Neural progenitor cell (in vitro differentiated cells): ENCODE results near the gene KIAA0825.
"Not testable (repeated sequence)": the region's sequence is repeated elsewhere in the genome, so short reads cannot be mapped to it uniquely, and the experiment has no call there.

Experiments
- EZH2 ChIP-seq: fragments of 200-600 bp; sonication (generic); IDR thresholded peaks from 2 replicates; pipeline ENCODE4 v1.6.1; 2017; ENCODE audit warnings: antibody characterized with exemption, mild to moderate bottlenecking, moderate library complexity
- EZH2phosphoT487 ChIP-seq: fragments of 200-600 bp; sonication (generic); IDR thresholded peaks from 2 replicates; pipeline ENCODE4 v1.6.1; 2017; ENCODE audit warnings: antibody characterized with exemption
- TF ChIP-seq, protein P1 (sequence below): fragments of 200-600 bp; sonication (generic); IDR thresholded peaks from 2 replicates; pipeline ENCODE4 v1.5.1; 2017; ENCODE audit warnings: antibody characterized with exemption, mild to moderate bottlenecking

DNA sequence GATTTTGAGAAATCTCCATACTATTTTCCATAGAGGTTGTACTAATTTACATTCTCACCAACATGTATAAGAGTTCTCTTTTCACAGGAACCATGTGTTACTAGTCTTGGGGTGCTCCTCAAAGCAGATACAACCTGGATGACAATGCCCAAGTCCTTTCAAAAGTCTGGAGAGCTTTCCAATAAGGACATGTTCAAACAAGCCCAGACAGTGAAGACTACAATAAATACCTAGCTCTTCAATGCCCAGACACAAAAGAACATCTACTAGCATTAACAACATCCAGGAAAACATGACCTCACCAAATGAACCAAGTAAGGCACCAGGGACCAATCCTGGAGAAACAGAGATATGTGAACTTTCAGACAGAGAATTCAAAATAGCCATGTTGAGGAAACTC lies 474.8 kb downstream of the KIAA0825 start:
- TF ChIP-seq, protein P1, sequence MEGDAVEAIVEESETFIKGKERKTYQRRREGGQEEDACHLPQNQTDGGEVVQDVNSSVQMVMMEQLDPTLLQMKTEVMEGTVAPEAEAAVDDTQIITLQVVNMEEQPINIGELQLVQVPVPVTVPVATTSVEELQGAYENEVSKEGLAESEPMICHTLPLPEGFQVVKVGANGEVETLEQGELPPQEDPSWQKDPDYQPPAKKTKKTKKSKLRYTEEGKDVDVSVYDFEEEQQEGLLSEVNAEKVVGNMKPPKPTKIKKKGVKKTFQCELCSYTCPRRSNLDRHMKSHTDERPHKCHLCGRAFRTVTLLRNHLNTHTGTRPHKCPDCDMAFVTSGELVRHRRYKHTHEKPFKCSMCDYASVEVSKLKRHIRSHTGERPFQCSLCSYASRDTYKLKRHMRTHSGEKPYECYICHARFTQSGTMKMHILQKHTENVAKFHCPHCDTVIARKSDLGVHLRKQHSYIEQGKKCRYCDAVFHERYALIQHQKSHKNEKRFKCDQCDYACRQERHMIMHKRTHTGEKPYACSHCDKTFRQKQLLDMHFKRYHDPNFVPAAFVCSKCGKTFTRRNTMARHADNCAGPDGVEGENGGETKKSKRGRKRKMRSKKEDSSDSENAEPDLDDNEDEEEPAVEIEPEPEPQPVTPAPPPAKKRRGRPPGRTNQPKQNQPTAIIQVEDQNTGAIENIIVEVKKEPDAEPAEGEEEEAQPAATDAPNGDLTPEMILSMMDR, result not testable (repeated sequence)
- TF ChIP-seq EZH2, EZH2phosphoT487: not testable (repeated sequence)
